Astrocyte of the spinal cord (primary cell): Measurements from ENCODE around the gene GARNL3.

ENCODE experiments used
- DNase-seq: peaks from one replicate; pipeline ENCODE4 v3.0.0; 2011; ENCODE audit warnings: low read depth, low spot score
- H3K4me3 ChIP-seq: 2 replicates; pipeline ENCODE4 v1.5.1; 2011; ENCODE audit warnings: low read depth, mild to moderate bottlenecking, low read length, moderate library complexity
- in situ Hi-C: cut with HindIII; loops from 2 replicates; pipeline ENCODE4 v1.10.0; 2017; ENCODE audit warnings: low sequenced_read_pairs
- TF ChIP-seq, protein P1 (sequence below): IDR thresholded peaks from 2 replicates; pipeline ENCODE4 v1.5.1; 2012; ENCODE audit warnings: low read depth, mild to moderate bottlenecking, low read length, inconsistent platforms

GARNL3 gene

DNA sequence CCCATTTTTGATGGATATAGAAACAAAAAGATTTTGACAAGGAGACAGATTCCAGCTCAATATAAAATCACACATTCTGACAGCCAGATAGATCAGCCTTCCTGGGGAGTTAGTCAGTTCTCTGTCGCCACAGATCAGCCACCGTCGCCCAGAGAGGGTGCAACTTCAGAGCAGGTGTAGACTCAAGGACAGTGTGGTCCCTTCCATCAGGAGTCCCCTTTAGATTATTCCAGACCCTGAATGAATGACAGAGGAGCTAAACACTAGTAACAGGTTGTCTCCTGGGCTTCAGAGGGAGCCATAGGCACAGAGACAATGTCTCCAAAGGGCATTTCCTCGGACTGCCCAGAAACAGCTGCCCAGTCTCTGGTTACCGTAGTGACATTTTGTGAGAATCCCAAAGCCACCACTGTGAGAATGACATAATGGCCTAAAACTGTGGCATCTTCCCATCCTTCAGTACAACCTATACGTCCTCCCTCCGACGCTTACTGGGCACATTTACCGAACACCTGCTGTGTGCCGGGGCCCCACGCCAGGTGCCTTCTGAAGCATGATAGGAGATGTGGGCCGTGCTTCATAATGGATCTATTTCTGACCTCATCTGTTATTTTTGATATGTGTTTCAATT is 85.0 kb downstream of the GARNL3 start:
- in situ Hi-C loops, result no loop called here
- H3K4me3 ChIP-seq, result no peak overlapping the region
- TF ChIP-seq, protein P1, sequence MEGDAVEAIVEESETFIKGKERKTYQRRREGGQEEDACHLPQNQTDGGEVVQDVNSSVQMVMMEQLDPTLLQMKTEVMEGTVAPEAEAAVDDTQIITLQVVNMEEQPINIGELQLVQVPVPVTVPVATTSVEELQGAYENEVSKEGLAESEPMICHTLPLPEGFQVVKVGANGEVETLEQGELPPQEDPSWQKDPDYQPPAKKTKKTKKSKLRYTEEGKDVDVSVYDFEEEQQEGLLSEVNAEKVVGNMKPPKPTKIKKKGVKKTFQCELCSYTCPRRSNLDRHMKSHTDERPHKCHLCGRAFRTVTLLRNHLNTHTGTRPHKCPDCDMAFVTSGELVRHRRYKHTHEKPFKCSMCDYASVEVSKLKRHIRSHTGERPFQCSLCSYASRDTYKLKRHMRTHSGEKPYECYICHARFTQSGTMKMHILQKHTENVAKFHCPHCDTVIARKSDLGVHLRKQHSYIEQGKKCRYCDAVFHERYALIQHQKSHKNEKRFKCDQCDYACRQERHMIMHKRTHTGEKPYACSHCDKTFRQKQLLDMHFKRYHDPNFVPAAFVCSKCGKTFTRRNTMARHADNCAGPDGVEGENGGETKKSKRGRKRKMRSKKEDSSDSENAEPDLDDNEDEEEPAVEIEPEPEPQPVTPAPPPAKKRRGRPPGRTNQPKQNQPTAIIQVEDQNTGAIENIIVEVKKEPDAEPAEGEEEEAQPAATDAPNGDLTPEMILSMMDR, result no peak
- no peak for DNase-seq

DNA sequence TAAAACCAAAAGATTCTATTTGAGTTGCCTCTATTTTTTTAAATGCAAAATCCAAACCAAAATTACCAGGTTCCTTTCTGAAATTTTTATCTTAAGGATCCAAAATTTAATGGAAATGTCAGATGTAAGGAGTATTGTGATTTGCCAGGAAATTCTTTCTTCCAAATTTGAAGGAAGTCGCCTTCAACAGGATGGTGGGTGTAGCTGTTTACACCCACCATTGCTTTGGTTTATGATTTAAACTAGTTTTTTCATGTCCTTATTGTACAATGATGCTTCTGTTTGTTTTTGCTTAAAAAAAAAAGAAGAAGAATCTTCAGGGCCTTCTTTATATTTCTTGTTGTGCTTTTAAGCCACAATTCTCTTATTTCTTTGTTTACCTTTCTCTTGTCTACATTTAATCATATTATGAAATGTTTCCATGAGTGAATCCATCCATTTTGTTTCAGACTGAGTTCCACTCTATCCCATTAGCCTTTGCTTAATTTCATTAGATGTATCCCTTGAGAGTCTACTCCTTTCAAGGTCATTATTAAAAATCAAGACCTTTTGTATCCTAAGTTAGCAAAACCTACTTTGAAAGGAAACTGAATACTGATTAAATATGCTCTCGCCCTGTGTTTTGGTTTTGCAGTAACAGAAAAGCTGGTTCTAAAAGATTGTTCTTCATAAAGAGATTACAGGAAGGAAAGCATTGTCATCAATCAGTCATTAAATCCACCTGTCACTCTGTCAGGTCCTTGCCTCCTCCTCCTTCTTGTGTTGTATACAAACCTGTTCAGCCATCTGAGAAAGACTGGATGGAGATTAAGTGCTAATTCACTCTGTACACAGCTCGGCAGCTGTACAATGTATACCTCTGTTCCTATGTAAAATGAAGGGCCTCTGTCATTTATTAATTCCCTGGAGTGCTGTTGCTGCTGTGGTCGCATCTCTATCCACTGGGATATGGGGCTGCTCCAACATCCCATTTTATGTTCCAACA is 86.9 kb downstream of the GARNL3 start:
- no peak overlapping the region for H3K4me3 ChIP-seq

DNA sequence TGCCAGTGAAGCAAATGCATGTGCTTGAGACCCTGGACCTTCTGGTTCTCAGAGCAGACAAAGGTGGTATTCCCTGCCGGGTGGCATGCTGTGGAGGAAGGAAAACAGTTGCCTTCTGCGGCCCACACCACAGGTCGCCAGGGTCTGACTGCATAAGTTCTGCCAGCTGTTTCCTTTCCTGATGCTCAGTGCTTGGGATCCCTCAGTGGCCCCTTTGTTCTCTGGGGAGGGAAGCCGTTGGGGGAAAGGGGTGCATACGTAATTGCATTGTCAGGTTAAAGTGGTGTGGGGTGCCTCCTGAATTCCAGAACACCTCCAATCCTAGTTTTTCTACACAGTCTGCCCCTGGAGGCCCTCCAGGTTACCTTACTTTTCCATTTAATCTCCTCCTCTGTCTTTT is 89.3 kb downstream of the GARNL3 start:
- in situ Hi-C loops, result no loop called here
- DNase-seq, result no peak
- H3K4me3 ChIP-seq, result no peak overlapping the region
- TF ChIP-seq, protein P1, result no peak

More for the DNA sequence above, 86.9 kb downstream of the GARNL3 start:
- DNase-seq, result no peak
- in situ Hi-C loops, result no loop called here
- TF ChIP-seq, protein P1, result no peak

DNA sequence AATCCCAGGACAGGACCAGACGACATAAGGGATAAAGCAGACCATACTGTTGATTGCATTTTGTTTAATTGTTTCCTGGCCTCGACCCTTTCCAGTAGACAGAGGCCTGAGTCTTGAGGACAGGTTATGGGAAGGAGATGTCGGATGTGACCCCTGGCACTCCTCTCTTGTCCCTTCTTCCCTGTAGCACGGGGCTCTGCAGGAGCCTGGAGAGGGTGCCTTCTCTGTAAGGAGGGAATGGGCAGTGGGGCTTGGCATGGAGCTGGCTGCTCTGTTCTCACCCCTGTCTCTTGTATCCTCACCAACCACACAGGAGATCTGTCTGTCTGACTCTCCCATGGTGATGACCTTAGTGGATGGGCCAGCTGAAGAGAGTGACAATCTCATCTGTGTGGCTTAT is 92.3 kb downstream of the GARNL3 start:
- H3K4me3 ChIP-seq, result no peak overlapping the region
- no peak for DNase-seq
- TF ChIP-seq, protein P1, result no peak
- in situ Hi-C loops, result no loop called here

DNA sequence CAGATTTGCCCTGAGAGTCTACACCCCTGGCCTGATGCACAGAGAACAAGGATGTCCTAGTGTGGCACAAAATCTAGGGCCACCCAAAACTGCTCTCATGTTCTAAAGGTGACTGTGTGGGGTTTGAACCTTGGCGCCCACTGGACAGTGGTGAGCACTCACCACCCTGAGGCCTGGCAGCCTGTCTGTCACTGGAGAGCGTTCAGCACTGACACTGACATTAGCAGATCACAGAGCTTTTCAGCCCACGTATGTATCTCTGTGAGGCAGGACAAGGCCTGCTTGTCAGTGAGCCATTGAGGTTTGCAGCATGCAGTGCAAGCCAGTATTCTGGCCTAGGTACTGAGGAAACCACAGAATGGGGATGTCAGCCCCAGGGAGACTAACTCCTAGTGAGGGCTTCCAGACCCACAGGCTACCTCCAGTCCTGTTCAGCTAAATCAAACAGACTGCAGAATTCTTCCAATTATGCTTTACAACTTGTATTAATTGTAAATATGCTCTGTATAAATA is 93.5 kb downstream of the GARNL3 start:
- in situ Hi-C loops, result no loop called here
- H3K4me3 ChIP-seq, result no peak overlapping the region
- TF ChIP-seq, protein P1, result no peak
- DNase-seq, result no peak

DNA sequence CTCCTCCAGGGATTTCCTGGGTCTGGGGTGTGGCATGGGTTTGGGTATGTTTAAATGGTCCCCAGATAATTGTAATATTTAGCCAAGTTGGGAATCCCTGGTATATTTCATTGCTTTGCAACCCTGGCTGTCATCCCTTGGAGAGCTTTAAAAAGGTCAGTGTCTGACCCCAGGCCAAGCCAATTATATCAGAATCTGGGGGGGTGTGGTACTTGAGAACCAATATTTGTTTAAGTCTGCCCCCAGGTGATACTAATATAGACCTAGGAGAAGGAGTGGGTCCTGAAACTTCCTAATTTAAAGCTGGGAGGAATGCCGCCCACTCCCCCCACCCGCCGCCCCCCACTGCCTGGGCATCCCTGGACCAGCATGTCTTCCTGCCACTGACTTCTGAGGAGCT is 94.2 kb downstream of the GARNL3 start:
- in situ Hi-C loops, result no loop called here
- TF ChIP-seq, protein P1, result no peak
- no peak overlapping the region for H3K4me3 ChIP-seq
- DNase-seq, result no peak
